NCI-H2196 (cell line): ENCODE measurements around the gene SGK1.
A peak's percentile ranks its signal among the peaks of the same experiment; 100 is the strongest.
"Not testable (repeated sequence)": the region's sequence is repeated elsewhere in the genome, so short reads cannot be mapped to it uniquely, and the experiment has no call there.

Experiments used
- DNase-seq: peaks from one replicate; lab custom pipeline; 2025; ENCODE audit not compliant: unreplicated experiment; lab: John Stamatoyannopoulos, UW

Gene SGK1

DNA sequence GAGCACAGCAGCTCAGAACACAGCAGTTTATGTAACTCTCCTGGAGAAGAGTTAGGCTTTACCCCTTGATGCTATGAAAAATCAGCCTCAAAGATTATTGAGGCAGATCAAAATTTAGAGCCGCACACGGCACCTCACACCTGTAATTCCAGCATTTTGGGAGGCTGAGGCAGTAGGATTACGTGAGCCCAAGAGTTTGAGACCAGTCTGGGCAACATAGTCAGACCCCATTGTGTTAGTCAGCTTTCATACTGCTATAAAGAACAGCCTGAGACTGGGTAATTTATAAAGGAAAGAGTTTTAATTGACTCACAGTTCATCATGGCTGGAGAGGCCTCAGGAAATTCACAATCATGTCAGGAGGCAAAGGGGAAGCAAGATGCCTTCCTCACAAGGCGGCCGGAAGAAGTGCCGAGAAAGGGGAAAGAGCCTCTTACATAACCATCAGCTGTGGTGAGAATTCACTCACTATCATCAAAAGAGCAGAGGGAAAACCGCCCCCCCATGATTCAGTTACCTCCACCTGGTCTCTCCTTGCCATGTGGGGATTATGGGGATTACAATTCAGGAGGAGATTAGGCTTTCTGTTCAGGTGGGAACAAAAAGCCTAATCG is 87.7 kb downstream of the SGK1 start:
- no peak for DNase-seq

DNA sequence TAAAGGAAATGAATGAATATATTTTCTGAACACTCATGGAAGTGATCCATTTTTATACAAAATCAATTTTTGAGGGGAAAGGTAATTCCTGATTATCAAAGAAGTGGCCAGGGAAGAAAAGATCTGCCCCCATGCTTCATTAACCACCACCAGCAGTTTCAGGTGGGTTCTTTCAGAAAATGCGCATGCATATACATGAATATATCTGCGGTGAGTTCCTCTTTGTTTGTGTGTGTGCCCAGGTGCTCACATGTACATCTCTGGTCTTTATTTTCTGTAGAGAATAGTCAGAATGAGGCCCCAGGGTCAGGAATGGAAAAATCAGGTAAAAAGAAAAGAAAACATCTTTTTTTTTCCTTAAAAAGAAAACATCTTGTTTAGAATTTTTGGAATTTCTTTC is 88.4 kb downstream of the SGK1 start:
- no peak for DNase-seq

DNA sequence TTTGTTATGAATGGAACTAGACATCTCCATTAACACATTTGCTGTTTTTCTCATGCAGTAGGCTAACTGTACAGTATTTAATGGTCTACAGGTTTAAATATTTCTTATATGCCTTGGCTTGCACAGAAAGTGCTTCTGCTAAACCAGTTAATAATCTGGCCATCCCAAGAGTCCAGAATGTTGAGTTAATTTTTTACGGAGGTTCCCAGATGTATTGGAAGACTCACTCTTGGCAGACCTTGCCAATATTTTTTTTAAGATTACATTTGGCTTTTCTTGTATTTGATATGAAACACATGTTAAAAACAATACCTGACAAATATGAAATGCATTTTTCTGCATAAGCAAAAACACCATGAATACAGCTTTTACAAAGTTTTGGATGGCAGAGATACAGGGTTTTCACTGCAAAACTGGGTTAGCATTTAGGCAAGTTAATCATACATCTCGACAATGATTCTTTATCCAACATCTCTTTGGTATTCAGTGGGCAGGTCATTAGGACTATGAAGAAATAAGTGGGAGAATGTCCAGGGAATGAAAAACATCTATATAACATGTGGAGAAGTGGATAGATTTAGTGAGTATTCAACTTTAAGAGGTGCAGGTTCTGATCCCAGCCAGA is 94.0 kb downstream of the SGK1 start:
- no peak for DNase-seq

DNA sequence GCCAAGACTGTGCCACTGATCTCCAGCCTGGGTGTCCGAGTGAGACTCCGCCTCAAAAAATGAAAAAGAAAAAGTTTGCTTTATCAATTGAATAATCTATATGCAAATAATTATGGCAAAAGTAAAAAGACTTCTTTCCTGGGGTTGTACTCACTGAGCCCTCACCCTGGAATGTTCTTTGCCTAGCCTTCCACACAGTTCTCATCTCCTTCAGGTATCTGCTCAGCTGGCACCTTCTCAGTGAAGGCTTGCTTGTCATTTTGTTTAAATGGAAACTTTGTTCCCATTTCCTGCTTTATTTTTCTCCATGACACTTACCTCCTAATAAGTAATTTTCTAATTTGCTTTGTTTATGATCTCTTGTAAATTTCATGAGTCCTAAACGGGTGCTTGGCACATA is 96.7 kb downstream of the SGK1 start:
- no peak for DNase-seq

DNA sequence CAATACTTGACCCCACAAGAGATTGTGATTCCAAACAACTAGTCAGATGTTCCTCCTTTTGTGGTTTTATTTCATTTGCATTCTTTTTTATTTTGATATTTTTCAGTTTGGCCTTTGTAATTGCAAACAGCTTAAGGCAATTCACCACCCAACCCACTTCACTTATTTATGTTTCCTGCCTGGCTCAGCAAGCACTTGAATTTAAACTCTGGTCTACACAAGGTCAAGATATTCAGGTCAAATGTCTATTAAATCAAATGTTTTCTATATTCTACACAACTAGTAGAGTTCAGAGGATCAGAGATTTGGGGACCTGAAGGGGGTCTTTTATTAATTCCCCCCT is 100.1 kb downstream of the SGK1 start:
- DNase-seq = no peak

DNA sequence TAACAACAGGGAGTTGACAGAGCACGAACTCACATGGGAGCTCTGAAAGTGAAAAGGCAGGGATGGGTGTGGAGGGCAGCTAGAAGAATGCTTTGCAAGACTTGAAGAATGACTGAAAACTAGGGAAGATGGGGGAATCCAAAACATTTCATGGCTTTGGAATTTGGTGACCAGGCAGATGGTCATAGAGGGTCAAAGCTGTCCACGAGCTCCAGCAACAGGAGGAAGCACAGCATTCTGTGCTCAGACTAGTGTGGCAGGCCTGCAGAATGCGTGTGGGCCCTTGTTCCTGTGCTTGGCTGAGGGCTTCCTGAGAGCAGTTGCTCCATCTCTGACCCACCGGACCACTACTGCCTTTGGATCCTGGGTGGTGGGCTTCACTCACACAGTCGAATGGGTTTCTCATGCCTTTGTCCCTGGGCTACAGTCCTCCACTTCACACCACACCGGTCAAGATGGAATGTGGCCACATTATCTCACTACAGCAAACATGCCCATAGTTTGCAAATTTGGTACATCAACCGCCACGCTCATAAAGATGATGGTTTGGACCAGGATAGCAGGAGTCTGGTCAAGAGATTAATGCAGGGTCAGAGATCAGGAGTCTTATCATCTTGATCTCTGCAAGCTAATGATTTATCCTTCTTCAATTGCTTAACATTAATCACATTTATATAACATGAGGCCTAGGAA is 100.7 kb downstream of the SGK1 start:
- no peak for DNase-seq

DNA sequence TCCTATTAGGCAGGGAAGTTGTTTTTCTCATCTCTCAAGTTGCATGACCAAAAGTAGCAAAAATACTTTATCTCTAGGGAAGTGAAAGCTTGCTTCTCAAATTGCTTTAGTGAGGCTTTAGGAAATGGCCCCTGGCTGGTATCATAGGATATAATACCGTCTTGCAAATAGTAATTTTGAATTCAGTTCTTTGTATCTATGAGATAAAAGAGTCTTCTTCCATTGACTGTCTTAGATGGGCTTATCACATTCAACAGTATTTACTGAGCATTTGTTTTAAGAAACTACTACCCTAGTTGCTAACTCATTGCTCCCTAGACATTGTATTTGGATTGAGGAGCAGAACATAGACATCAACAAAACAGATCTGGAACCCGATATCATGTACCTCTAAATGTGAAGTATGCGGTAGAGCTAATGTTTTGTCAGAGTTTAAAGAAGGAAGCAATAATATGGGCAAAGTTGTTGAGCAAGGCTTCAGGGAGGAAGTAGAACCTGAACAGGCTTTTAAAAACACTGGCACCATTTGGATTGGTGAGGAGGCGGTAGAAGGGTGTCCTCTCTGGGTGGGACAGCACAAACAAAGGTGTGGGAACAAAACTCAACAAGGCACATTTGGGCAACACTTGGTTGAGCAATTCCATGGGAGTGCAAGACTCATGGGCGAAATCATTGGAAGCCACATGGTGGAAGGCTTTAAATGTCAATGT is 101.5 kb downstream of the SGK1 start:
- no peak for DNase-seq

DNA sequence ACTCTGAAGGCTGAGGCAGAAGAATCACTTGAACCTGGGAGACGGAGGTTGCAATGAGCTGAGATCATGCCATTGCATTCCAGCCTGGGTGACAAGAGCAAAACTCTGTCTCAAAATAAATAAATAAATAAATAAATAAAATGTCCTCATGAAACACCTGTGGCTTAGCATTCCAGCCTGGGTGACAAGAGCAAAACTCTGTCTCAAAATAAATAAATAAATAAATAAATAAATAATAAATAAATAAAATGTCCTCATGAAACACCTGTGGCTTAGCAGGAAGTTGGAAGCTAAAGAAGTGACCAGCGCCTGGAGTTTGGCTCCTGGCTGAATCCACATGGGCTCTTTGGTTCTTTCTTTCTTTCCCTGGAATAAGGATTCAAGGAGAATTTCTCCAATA is 104.5 kb downstream of the SGK1 start:
- DNase-seq = not testable (repeated sequence)

DNA sequence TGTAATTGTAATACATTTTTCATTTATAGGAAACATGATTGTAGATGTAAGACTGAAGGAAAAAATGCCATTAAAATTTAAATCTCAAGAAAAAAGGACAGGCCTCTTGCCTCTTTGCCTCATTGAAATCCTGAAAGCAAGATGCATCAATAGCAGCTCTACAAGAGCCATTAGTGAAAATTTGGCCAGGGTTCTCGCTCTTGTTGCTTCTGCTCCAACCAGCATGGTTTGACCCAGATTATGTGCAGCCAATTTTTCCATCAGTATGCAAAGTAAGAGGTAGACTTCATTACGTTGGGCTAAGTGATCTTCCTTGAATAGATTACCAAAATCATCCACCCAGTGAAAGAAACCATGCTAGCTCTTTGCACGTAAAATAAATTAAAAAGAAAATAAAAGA is 106.6 kb downstream of the SGK1 start:
- DNase-seq = no peak

DNA sequence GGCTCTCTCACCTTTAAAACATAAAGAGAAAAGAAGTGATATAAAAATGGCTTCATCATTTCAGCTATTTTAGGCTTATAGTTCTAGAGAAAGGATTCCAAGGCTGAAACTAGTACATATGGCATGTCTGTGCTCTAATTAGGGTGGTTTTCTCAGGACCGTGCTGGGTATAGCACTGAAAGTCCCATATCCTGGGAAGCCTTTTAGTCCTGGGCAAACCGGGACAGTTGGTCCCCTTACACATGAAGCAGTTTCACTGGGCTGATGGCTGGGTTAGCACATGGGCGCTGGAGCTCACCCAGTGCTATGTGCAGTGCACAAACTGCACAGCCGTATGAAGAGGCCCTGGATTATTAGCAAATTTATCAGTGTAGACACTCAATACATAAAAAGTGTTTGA is 110.5 kb downstream of the SGK1 start:
- DNase-seq = no peak

DNA sequence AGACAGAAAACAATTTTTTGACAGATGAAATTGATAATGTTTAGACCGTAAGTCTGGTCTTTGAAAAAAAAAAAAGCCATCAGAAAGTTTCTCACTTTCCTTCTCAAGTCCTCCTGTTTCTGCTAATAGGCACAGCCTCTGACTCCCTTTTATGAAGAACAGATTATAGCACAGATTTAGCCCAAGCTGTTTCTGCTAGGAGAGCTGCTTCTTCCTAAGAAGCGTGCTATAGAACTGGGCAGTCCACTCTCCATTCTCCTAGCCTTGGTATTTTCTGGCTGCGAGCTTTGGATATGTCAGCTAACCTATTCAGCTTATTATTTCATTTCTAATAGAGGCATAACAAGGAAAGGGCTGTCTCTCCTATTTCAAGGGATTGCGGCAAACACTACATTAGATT is 112.5 kb downstream of the SGK1 start:
- DNase-seq = no peak

DNA sequence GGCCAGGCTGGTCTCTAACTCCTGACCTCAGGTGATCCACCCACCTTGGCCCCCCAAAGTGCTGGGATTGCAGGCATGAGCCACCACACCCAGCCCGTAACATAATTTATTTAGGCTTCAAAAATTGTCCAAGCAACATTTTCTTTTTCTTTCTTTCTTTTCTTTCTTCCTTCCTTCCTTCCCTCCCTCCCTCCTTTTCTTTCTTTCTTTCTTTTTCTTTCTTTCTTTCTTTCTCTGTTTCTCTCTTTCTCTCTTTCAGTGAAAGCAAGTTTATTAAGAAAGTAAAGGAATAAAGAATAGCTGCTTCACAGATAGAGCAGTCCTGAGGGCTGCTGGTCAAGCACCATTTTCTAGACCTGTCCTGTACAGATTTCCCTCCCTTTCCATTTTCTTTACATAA is 113.2 kb downstream of the SGK1 start:
- not testable (repeated sequence) for DNase-seq

DNA sequence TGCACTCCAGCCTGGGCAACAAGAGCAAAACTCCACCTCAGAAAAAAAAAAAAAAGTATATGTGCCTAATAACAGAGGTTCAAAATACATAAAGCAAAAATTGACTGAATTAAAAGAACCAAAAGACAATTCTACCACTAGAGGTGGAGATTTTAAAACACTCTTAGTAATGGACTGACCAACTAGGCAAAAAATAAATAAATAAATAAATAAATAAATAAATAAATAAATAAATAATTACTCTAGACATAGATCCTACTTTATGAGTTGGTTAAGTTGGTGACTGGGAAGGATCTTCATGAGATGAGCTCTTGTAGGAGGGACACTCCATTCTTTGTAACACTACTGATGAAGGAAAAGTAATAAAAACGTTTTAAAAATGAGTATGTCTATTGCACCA is 113.9 kb downstream of the SGK1 start:
- DNase-seq = no peak

DNA sequence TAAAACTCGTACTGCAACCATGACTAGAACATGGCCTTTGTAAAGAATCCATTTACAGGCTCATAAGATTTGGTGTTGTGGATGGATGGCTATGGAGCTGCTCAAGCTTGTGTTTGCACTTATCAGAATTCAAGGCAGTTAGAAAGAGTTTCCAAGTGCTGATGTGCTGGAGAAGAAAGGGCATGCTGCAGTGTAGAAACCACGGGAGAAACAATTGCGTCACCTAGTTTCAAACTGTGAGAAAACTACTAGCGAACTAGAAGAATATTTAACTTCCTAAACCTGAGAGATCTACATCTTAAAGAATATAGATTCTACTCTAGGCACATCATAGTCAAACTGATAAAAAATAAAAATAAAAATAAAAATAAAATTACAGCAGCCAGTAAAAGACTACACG is 116.2 kb downstream of the SGK1 start:
- DNase-seq = no peak

DNA sequence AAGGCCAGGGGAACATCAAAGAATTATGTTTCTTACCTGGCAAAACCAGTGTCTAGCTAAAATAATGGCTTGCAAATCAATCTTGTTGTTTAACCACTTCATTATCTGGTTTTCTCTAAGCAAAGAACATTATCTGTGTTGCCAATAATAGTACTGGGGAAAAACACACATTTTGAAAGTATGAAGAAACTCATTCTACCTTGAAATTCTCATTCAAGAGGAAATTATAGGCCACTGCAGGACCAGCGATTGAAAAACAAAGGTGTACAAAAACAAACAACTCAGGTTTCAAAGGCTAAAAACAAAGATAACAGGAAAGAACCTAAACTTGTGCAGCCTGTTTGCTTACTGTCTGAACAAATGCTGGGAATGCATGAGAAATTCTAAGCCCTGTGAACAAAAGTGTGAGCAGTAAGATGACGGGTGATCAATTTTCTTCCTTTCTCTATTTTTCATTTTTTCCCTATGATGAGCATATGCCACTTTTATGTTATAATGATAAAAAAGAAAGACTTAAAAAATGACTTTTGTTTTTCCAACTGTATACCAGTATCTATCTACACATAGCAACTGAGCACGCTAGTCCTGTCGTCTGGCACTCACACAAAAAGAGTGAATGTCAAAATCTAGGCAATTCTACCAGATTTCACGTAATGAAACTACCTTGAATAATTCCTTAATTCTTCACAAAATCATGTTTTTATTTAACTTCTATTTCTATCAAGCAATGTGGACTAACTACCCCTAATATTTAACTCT is 117.9 kb downstream of the SGK1 start:
- peak; percentile 8 for DNase-seq

DNA sequence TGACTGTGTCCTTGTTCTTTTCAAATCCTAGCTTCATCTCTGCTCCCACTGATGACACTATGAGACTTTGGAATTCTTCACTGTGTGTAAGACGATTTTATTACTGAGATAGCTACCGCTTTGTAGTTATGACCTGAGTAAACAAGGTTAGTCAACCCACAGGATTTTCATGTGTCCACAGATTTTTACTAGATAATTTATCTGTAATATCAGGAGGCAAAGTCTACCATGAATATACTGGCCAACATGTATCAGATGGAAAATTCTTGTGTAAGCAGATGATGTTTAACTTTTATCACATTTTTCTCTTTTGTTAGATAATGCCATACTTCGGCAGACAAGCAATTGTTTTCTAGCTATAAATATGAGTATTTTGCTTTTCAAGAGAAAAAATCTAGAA is 119.8 kb downstream of the SGK1 start:
- DNase-seq = no peak

DNA sequence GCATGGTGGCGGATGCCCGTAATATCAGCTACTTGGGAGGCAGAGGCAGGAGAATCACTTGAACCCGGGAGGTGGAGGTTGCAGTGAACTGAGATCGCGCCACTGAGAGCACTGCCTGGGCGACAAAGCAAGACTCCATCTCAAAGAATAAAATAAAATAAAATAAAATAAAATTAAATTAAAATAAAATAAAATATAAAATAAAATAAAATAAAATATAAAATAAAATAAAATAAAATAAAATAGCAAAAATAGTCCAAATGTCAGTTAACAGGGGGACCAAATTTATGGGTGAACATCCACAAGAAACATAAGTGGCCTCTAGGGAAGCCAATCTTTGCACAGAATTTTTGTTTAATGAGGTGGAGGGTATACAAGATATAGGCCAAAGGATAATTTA is 120.2 kb downstream of the SGK1 start:
- DNase-seq = not testable (repeated sequence)

DNA sequence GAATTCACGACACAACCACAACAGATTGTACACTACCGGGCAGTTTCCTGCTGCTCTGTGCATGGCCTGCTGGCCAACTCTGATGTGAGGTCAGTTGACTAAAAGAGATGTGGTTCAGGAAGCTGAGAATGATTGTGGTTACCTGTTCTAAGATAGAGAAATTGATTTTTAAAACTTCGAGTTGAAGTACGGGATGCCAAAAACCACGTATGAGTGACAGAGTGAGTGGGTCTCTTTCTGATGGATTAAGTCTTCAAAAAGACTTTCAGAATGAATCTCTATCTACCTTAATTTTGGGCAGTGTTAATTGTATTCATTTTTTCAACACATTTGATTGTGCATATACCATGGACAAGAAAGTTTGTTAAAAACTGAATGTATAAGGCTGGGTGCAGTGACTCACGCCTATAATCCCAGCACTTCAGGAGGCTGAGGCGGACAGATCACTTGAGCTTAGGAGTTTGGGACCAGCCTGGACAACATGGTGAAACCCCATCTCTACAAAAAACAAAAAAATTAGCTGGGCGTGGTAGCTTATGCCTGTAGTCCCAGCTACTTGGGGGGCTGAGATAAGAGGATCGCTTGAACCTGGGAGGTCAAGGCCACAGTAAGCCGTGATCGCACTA is 121.2 kb downstream of the SGK1 start:
- no peak for DNase-seq

DNA sequence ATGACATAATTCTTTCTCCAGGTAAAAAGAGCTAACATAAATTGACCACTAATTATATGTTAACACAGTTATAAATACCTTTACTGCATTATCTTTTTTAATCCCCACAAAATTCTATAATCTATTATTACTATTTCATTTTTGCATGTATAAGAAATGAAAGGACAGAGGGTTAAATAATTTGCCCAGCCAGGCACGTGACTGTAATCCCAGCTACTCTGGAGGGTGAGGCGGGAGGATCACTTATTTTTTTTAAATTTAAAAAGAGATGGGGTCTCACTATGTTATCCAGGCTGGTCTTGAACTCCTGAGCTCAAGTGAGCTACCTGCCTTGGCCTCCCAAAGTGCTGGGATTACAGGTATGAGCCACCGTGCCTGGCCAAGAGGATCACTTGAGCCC is 121.9 kb downstream of the SGK1 start:
- no peak for DNase-seq

DNA sequence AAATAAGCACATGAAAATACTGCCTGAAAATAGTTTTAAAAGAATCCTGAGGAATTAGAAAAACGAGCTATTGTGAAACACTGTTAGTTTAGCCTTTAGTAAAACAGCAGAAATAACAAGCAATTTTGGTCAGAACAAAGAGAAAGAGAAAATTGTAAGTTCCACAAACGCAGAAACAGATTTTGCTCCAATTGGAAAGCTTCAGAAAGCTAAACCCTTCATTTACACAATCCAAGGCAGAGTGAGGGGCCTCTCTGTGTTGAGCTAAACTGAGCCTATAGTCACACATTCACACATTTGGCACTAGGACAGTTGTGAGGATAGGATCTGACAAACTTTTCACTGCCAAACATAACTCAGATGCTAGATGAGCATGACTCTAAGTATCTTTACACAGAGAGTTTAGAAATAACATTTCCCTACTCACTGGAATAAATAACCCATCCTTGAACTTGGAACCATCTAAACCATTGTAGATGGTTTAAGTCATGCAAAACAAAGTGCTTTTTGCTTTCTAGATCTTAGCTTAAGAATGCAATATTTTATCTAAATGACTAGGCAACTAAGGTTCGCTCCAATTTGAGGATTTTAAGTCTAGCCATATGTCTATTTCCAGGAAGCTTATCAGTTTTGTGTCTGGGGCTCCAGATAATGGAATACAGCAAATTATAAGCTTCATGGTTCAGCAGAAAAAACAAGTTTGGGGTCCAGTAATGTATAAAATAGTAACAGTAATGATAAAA is 122.6 kb downstream of the SGK1 start:
- DNase-seq = no peak
